Activated naive CD8-positive, alpha-beta T cell treated with anti-CD3 and anti-CD28 coated beads, Interleukin-2, amount 10 ng/mL, durations not matched to agents 7 days and 5 days (primary cell): ENCODE measurements around the gene PLIN5. TPM values are rescaled to one million over a fixed set of nuclear protein-coding genes. Genes with fewer than 3 reads are reported as not detected.
A peak's percentile ranks its signal among the peaks of the same experiment; 100 is the strongest.
"Not testable (repeated sequence)": the region's sequence is repeated elsewhere in the genome, so short reads cannot be mapped to it uniquely, and the experiment has no call there.

ENCODE experiments used
- ATAC-seq: fragments of 150-1000 bp; cut with Tn5 transposase; one replicate; pipeline ENCODE4 v1.10.0; 2021; ENCODE audit warnings: low read depth, moderate library complexity
- POLR2A ChIA-PET: fragments of 350-600 bp; sonication (Branson Sonifier 250); formaldehyde crosslinking; loops from one replicate; lab custom pipeline; 2021; ENCODE audit warnings: antibody characterized with exemption; lab: Charles Lee
- DNase-seq: peaks from one replicate; pipeline ENCODE4 v3.0.0; 2021
- H3K27ac Mint-ChIP-seq: one replicate; pipeline ENCODE4 v1.8.0; 2022; ENCODE audit warnings: mild to moderate bottlenecking, mixed read lengths
- H3K27me3 Mint-ChIP-seq: one replicate; pipeline ENCODE4 v1.8.0; 2022; ENCODE audit warnings: mild to moderate bottlenecking, moderate library complexity, mixed read lengths
- H3K36me3 Mint-ChIP-seq: one replicate; pipeline ENCODE4 v1.8.0; 2021; ENCODE audit warnings: mild to moderate bottlenecking, mixed read lengths
- H3K4me1 Mint-ChIP-seq: one replicate; pipeline ENCODE4 v1.8.0; 2021; ENCODE audit warnings: mixed read lengths
- H3K4me3 Mint-ChIP-seq: one replicate; pipeline ENCODE4 v1.8.0; 2022; ENCODE audit warnings: mild to moderate bottlenecking, moderate library complexity, mixed read lengths
- H3K9me3 Mint-ChIP-seq: one replicate; pipeline ENCODE4 v1.8.0; 2021; ENCODE audit warnings: mixed read lengths
- total RNA-seq, 2 experiments: library from RNA; stranded (reverse); gene quantifications; one replicate each; pipeline ENCODE4 v1.2.3, GENCODE V29; 2021

PLIN5 gene
- total RNA-seq, 2 experiments from 2014 or later = 0.37 to 1.1 TPM

- peaks cover 46% of the 10 kb centered on the region for H3K27me3 Mint-ChIP-seq
- no peak overlapping the region for H3K27ac Mint-ChIP-seq
- ATAC-seq = peak; percentile 52
These were observed 41.3 kb upstream of the PLIN5 start for GRCh38 chr19:4576016-4576933.

GRCh38 chr19:4575267-4576015 is 40.4 kb upstream of the PLIN5 start:
- H3K27me3 Mint-ChIP-seq = peaks cover 43% of the 10 kb centered on the region
- no peak overlapping the region for H3K27ac Mint-ChIP-seq
- POLR2A ChIA-PET = interaction anchor here (1.4 kb wide), 1 partner anchor 61 kb away, joined by 4 read pairs; no protein-coding TSS in a partner anchor
- no peaks in the 10 kb centered on the region for H3K9me3 Mint-ChIP-seq
- DNase-seq = no peak
- H3K4me1 Mint-ChIP-seq = peaks cover 2% of the 10 kb centered on the region
- H3K4me3 Mint-ChIP-seq = no peak overlapping the region
- ATAC-seq = no peak
- no peaks in the 10 kb centered on the region for H3K36me3 Mint-ChIP-seq

More at GRCh38 chr19:4576016-4576933, 41.3 kb upstream of the PLIN5 start:
- DNase-seq = peak; percentile 78
- H3K4me1 Mint-ChIP-seq = peaks cover 2% of the 10 kb centered on the region
- POLR2A ChIA-PET = interaction anchor here (1.4 kb wide), 1 partner anchor 60 kb away, joined by 4 read pairs; no protein-coding TSS in a partner anchor
- no peaks in the 10 kb centered on the region for H3K36me3 Mint-ChIP-seq
- no peaks in the 10 kb centered on the region for H3K9me3 Mint-ChIP-seq
- no peak overlapping the region for H3K4me3 Mint-ChIP-seq

GRCh38 chr19:4573682-4574081 is 38.7 kb upstream of the PLIN5 start:
- no peak overlapping the region for H3K27ac Mint-ChIP-seq
- no peak for ATAC-seq
- no peak for DNase-seq
- peaks cover 2% of the 10 kb centered on the region for H3K4me1 Mint-ChIP-seq
- no peaks in the 10 kb centered on the region for H3K36me3 Mint-ChIP-seq
- H3K9me3 Mint-ChIP-seq = no peaks in the 10 kb centered on the region
- POLR2A ChIA-PET = no interaction called here
- peaks cover 27% of the 10 kb centered on the region for H3K27me3 Mint-ChIP-seq
- no peak overlapping the region for H3K4me3 Mint-ChIP-seq

DNA sequence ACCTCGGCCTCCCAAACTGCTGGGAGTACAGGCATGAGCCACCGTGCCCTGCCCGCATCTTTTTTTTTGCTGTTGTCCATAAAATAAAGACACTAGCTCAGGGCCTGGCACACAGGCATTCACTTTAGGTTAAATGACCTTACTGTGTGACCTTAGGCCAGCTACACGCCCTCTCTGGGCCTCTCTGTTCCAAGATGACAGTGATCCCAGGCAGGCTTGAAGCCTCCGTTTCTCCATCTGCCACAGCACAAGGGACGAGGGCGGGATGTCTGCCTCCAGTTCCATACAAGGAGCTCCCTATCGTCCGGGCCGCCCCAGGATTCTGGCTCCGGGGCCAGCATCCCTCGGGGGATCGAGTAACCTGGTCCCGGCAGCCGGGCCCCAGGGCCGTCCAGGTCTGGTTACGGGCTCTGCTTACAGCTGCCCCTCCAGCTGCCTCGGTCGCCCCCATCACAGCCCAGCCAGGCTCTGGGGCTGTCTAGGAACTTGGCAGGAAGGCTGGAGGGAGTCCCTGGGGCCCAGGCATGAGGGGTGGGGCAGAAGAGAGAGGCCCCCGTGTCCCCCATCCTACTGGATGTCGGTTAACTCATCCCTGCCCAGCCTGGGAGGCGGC is 36.4 kb upstream of the PLIN5 start:
- Mint-ChIP-seq H3K4me3 (no peak overlapping the region), H3K27ac (no peak overlapping the region)
- POLR2A ChIA-PET = interaction anchor here (0.6 kb wide), 1 partner anchor 67 kb away, joined by 7 read pairs; no protein-coding TSS in a partner anchor

GRCh38 chr19:4570916-4571304 is 35.9 kb upstream of the PLIN5 start:
- Mint-ChIP-seq H3K27ac (no peak overlapping the region), H3K4me1 (peaks cover under 1% of the 10 kb centered on the region), H3K27me3 (peaks cover 20% of the 10 kb centered on the region), H3K4me3 (no peak overlapping the region), H3K9me3 (no peaks in the 10 kb centered on the region), H3K36me3 (no peaks in the 10 kb centered on the region)
- no peak for DNase-seq
- no peak for ATAC-seq
- POLR2A ChIA-PET = interaction anchor here (0.5 kb wide), 1 partner anchor 58 kb away, joined by 6 read pairs; no protein-coding TSS in a partner anchor

More for the DNA sequence above, 36.4 kb upstream of the PLIN5 start:
- Mint-ChIP-seq H3K9me3 (no peaks in the 10 kb centered on the region), H3K27me3 (peaks cover 25% of the 10 kb centered on the region), H3K36me3 (no peaks in the 10 kb centered on the region), H3K4me1 (peaks cover 2% of the 10 kb centered on the region)
- DNase-seq (no peak), ATAC-seq (no peak)

DNA sequence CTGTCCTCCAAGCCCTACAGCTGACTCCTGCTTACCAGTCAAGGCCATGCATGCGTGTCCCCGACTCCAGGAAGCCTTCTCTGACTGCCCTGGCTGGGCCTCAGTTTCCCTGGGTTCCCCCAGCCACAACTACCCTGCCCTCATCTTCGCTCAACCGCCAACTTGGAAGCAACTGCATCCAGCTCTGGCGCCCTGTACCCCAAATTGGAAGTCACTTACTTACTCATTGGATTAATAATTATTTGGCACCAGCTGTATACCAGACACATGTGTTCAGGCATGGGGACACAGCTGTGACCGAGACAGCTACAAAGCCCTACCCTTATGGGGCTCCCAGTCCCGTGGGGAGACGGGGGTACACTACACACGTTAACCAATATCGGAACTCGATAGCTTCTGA is 35.4 kb upstream of the PLIN5 start:
- Mint-ChIP-seq H3K9me3 (no peaks in the 10 kb centered on the region), H3K36me3 (no peaks in the 10 kb centered on the region), H3K4me1 (no peaks in the 10 kb centered on the region), H3K27me3 (peaks cover 15% of the 10 kb centered on the region), H3K4me3 (no peak overlapping the region), H3K27ac (no peak overlapping the region)
- POLR2A ChIA-PET = interaction anchor here (0.5 kb wide), 1 partner anchor 58 kb away, joined by 6 read pairs; no protein-coding TSS in a partner anchor
- no peak for DNase-seq
- no peak for ATAC-seq

GRCh38 chr19:4568886-4569285 is 33.9 kb upstream of the PLIN5 start:
- H3K4me3 Mint-ChIP-seq = no peak overlapping the region
- H3K4me1 Mint-ChIP-seq = no peaks in the 10 kb centered on the region
- no peak overlapping the region for H3K27ac Mint-ChIP-seq
- no peaks in the 10 kb centered on the region for H3K9me3 Mint-ChIP-seq
- POLR2A ChIA-PET = no interaction called here
- no peaks in the 10 kb centered on the region for H3K36me3 Mint-ChIP-seq
- H3K27me3 Mint-ChIP-seq = peaks cover 2% of the 10 kb centered on the region
- ATAC-seq (no peak), DNase-seq (no peak)

- no peak overlapping the region for H3K4me3 Mint-ChIP-seq
- H3K27me3 Mint-ChIP-seq = peaks cover 2% of the 10 kb centered on the region
- POLR2A ChIA-PET = no interaction called here
These were observed 32.6 kb upstream of the PLIN5 start for GRCh38 chr19:4567584-4568071.

DNA sequence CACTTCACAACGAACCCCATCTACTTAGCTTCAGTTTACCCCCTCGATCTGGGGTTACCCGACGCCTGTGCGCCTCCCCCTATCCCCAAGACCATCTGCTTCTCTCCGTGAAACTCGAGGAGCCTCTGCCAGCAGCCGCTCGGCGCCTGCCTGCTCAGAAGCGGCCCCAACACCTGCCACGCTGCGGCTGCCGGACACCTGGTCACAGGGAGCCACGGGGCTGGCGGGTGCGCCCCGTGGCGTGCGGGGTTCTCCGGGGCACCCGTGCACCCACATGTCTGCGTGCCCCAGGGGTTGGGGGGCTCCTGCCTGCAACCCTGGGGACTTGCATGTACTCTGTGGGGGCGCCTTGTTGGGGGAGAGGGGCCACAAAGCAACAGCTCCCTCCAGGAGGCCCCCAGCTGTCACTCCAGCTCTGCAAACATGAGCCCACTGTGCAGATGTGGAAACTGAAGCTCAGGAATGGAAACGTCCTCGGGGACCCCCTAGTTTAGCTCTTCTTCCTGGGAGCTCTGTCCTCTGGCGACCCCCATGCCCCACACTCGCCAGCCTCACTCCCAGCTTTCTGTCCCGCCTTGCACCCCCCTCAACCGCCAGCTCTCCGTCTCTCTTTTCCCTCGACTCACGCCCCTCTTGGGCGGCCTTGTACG is 31.5 kb upstream of the PLIN5 start:
- Mint-ChIP-seq H3K36me3 (no peaks in the 10 kb centered on the region), H3K4me3 (no peak overlapping the region), H3K4me1 (no peaks in the 10 kb centered on the region), H3K9me3 (no peaks in the 10 kb centered on the region), H3K27me3 (peaks cover 2% of the 10 kb centered on the region), H3K27ac (no peak overlapping the region)
- ATAC-seq = no peak
- POLR2A ChIA-PET = no interaction called here
- DNase-seq = no peak

More at GRCh38 chr19:4567584-4568071, 32.6 kb upstream of the PLIN5 start:
- peak; percentile 52 for ATAC-seq
- Mint-ChIP-seq H3K9me3 (no peaks in the 10 kb centered on the region), H3K27ac (no peak overlapping the region), H3K36me3 (no peaks in the 10 kb centered on the region), H3K4me1 (no peaks in the 10 kb centered on the region)
- DNase-seq = peak; percentile 80

DNA sequence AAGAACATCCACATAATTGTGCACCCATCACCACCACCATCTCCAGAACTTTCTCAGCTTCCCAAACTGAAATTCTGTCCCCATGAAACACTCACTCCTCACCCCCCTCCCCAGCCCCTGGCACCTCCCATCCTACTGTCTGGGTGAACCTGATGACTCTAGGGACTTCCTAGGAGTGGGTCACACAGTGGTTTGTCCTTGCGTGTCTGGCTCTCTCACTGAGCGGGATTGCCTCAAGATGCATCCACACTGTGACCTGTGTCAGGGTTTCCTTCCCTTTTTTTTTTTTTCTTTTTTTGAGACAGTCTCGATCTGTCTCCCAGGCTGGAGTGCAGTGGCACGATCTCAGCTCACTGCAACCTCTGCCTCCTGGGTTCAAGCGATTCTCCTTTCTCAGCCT is 28.5 kb upstream of the PLIN5 start:
- H3K4me3 Mint-ChIP-seq, POLR2A ChIA-PET, H3K27me3 Mint-ChIP-seq, ATAC-seq, H3K27ac Mint-ChIP-seq, DNase-seq, H3K36me3 Mint-ChIP-seq, H3K4me1 Mint-ChIP-seq, H3K9me3 Mint-ChIP-seq: not testable (repeated sequence)

GRCh38 chr19:4562085-4562484 is 27.1 kb upstream of the PLIN5 start:
- POLR2A ChIA-PET, H3K36me3 Mint-ChIP-seq, DNase-seq, H3K27ac Mint-ChIP-seq, H3K4me3 Mint-ChIP-seq, H3K27me3 Mint-ChIP-seq, H3K9me3 Mint-ChIP-seq, H3K4me1 Mint-ChIP-seq, ATAC-seq: not testable (repeated sequence)

DNA sequence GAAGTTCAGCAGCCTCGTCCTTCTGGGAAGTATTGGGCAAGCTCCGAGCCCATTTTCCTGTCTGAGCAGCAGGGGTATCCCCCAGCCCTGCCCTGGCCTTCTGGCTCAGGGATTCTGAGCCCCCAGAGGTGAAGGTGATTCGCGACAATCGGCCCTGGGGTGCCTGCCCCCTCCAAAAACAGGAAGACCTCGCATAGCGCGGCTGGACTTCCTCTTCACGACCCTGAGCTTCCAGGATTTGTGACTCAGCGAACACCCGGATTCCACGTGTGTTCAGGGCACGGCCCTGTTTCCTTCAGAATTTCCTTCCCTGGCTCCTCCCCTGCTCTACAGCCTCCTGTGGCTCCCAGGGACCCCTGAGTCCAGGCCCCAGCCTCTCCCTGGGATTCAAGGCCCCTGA is 24.5 kb upstream of the PLIN5 start, which contains the start of gene SEMA6B:
Gene SEMA6B (minus strand): TSS at position 116 of the 400 bp plus-strand sequence. CDS start 1,227 bp downstream, outside the sequence.
- no peaks in the 10 kb centered on the region for H3K9me3 Mint-ChIP-seq
- no peak within 1 kb of the TSS for H3K27ac Mint-ChIP-seq
- no peak within 1 kb of the TSS for H3K4me3 Mint-ChIP-seq
- no peak for DNase-seq
- H3K27me3 Mint-ChIP-seq = peaks cover 1% of the 10 kb centered on the region
- no peaks in the 10 kb centered on the region for H3K36me3 Mint-ChIP-seq
- POLR2A ChIA-PET = no interaction called here
- no peak for ATAC-seq
- H3K4me1 Mint-ChIP-seq = no peaks in the 10 kb centered on the region
